Measurements from ENCODE around the gene MRPS34. TPM values are rescaled to one million over a fixed set of nuclear protein-coding genes. Genes with fewer than 3 reads are reported as not detected.

The MRPS34 gene
- 150 and 160 TPM in 2 replicates for total RNA-seq

GRCh38 chr16:1772908-1773702, at the start of gene MRPS34:
Gene MRPS34 (minus strand): TSS chr16:1773134. CDS start chr16:1773119, 15 bp downstream.

DNA sequence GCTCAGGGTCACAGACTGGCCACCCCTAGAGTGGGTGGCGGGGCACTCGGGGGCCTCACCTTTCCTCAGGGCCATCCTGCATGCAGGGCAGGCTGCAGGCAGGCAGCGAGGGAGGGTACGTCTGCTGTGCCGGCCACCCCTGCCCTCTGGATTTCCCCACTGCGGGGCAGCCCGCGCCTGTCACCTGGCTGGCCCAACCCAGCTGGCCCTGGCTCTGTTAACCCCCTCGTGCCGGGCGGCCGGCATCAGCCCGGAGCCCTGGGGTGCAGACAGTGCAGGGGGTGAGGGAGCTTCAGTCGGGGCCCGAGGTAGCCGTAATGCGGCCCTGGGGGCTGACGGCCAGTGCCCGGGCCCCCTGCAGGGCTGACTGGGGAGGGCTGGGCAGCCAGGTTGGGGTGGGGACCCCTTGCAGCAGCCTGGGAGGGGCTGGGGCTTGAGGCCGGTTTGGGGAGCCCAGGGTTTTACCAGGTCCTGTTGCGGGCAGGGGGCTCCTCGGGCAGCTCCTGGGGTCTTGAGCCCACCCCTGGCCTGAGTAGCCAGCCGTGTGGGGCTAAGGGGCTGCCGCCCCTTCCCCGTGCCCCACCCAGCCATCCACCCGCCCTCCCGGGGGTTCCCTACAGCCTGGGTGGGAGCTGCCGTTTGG, 20.8 kb upstream of the MRPS34 start, which contains the start of gene IGFALS:
TSS of gene IGFALS (minus strand) at position 128 of the 643 bp plus-strand sequence. CDS start at position 75, 53 bp downstream.

GRCh38 chr16:1782408-1783264, 9.7 kb upstream of the MRPS34 start, which contains the start of the genes NUBP2 and SPSB3:
Gene NUBP2 (plus strand): TSS chr16:1782960. CDS start chr16:1783021, 61 bp downstream.
Gene SPSB3 (minus strand): TSS chr16:1782571. CDS start chr16:1781483, 1,088 bp downstream.

DNA sequence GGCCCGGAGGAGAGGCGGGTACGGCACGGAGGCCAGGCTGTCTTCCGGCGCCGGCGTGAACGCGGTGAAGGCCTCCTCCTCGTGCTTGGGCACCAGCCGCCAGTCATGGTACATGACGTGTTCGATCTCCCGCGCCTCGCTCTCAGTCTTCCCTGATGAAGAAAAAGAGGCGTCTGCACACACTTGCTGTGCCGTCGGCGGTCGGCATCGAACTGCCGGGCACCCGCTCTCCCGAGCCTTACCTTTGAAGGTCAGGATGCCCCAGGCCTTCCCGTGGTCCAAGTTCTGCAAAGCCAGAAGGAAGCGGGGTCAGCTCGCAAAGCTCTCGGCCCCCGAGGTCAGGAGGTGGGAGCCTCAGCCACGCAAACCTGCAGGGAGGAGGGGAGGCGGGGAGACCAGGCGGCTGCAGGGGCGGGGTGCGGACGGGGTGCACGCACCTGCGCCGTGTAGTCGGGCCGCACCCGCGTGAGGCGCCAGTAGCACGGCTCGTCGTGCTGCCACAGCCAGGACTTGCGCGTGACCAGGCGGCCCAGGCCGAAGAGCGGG, 499 bp downstream of the MRPS34 start, which contains the start of gene EME2:
TSS of gene EME2 (plus strand) at position 449 of the 546 bp plus-strand sequence. CDS start 418 bp downstream, outside the sequence.

DNA sequence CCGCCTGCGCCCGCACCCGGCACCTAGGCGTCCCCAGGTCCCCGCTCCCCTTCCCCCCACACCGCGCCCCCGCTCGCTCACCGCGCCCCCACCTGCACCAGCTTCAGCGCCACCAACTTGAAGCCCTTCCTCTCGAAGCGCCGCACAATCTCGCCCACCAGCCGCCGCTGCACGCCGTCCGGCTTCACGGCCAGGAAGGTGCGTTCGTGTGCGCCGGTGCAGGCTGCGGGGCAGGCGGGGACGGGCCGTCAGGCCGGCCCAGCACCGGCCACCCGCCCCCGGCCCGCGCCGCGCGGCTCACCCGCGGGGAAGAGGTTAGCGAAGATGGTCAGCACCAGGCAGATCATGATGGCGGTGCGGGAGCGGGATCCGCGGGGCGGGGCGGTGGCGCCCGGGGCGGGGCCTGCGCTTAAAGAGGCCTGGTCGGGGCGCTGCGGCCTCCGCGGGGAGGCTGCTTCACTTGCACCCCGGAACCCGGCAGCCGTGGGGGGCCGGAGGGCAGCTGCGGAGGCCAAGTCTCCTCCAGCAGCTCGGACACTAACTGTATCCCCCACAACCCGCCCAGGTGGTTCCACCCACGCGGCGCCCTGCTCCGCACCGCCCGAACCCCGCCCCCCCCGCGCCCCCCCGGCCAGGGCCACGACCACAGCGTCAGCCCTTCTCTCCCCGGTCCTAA, 1.6 kb downstream of the MRPS34 start, which contains the start of gene NME3:
TSS of gene NME3 (minus strand) at position 356 of the 676 bp plus-strand sequence. CDS start at position 347, 9 bp downstream.

Other genes with a start within 250 kb of the MRPS34 start
- 53.5 and 61.6 TPM in 2 replicates for gene TMEM204, start 239.5 kb downstream of the MRPS34 start, total RNA-seq
- gene IFT140, start 161.1 kb downstream of the MRPS34 start, total RNA-seq: 12.8 and 13.0 TPM in 2 replicates
- 7.7 and 10.7 TPM in 2 replicates for gene CRAMP1, start 160.8 kb downstream of the MRPS34 start, total RNA-seq
- gene JPT2, start 94.9 kb downstream of the MRPS34 start, total RNA-seq: 82.3 and 108 TPM in 2 replicates
- gene MAPK8IP3, start 66.9 kb downstream of the MRPS34 start, total RNA-seq: 18.6 and 20.5 TPM in 2 replicates
- 61.8 and 63.7 TPM in 2 replicates for gene NME3, start 1.6 kb downstream of the MRPS34 start, total RNA-seq
- 2.8 and 4.3 TPM in 2 replicates for gene EME2, start 324 bp downstream of the MRPS34 start, total RNA-seq
- gene SPSB3, start 9.4 kb upstream of the MRPS34 start, total RNA-seq: 36.9 and 43.6 TPM in 2 replicates
- 118 and 164 TPM in 2 replicates for gene NUBP2, start 9.8 kb upstream of the MRPS34 start, total RNA-seq
- not detected in 2 replicates for gene IGFALS, start 20.6 kb upstream of the MRPS34 start, total RNA-seq
- gene HAGH, start 53.7 kb upstream of the MRPS34 start, total RNA-seq: 106 and 119 TPM in 2 replicates
- 70.9 and 86.8 TPM in 2 replicates for gene FAHD1, start 54.1 kb upstream of the MRPS34 start, total RNA-seq
- not detected in 2 replicates for gene MEIOB, start 99.0 kb upstream of the MRPS34 start, total RNA-seq
- not detected in 2 replicates for gene HS3ST6, start 145.3 kb upstream of the MRPS34 start, total RNA-seq
- 10.1 and 13.7 TPM in 2 replicates for gene MSRB1, start 170.1 kb upstream of the MRPS34 start, total RNA-seq
- gene RPL3L, start 181.6 kb upstream of the MRPS34 start, total RNA-seq: not detected in 2 replicates
- gene NDUFB10, start 186.4 kb upstream of the MRPS34 start, total RNA-seq: 312 and 315 TPM in 2 replicates
- gene RPS2, start 191.7 kb upstream of the MRPS34 start, total RNA-seq: 2,922 and 2,947 TPM in 2 replicates
- not detected in 2 replicates for gene RNF151, start 193.7 kb upstream of the MRPS34 start, total RNA-seq
- 79.4 and 104 TPM in 2 replicates for gene TBL3, start 198.9 kb upstream of the MRPS34 start, total RNA-seq
- gene NOXO1, start 208.3 kb upstream of the MRPS34 start, total RNA-seq: 1.00 TPM in 1 of 2 replicates, not detected in the other
- gene GFER, start 211.1 kb upstream of the MRPS34 start, total RNA-seq: 15.4 and 15.9 TPM in 2 replicates
- 0.25 and 0.87 TPM in 2 replicates for gene SYNGR3, start 216.8 kb upstream of the MRPS34 start, total RNA-seq
- gene ZNF598, start 236.7 kb upstream of the MRPS34 start, total RNA-seq: 55.6 and 61.8 TPM in 2 replicates
- 2.5 and 3.1 TPM in 2 replicates for gene NPW, start 246.7 kb upstream of the MRPS34 start, total RNA-seq

All from mammary microvascular endothelial cell (primary cell).